Adipocyte (in vitro differentiated cells): ENCODE measurements around the gene SLC4A1AP.
"Not testable (repeated sequence)": the region's sequence is repeated elsewhere in the genome, so short reads cannot be mapped to it uniquely, and the experiment has no call there.

ENCODE experiments used
- DNase-seq: peaks from one replicate; pipeline ENCODE4 v3.0.0-alpha.2; 2015; ENCODE audit warnings: low read depth
- H3K27me3 ChIP-seq: replicated peaks from 2 replicates; pipeline ENCODE4 v1.7.0; 2013; ENCODE audit warnings: mild to moderate bottlenecking, low read length, moderate library complexity; ENCODE audit not compliant: control insufficient read depth, insufficient read depth
- H3K36me3 ChIP-seq: 2 replicates; pipeline ENCODE4 v1.7.0; 2013; ENCODE audit warnings: low read length, mild to moderate bottlenecking, moderate library complexity; ENCODE audit not compliant: control insufficient read depth, insufficient read depth, severe bottlenecking
- H3K4me1 ChIP-seq: 2 replicates; pipeline ENCODE4 v1.7.0; 2013; ENCODE audit warnings: mild to moderate bottlenecking, low read length, moderate library complexity; ENCODE audit not compliant: control insufficient read depth, insufficient read depth
- H3K4me3 ChIP-seq: 2 replicates; pipeline ENCODE4 v1.7.0; 2013; ENCODE audit warnings: mild to moderate bottlenecking, low read length, moderate library complexity
- H3K9ac ChIP-seq: 2 replicates; pipeline ENCODE4 v1.7.0; 2013; ENCODE audit warnings: mild to moderate bottlenecking, low read length, moderate library complexity
- H3K9me3 ChIP-seq: 2 replicates; pipeline ENCODE4 v1.7.0; 2013; ENCODE audit warnings: mild to moderate bottlenecking, low read length, moderate library complexity; ENCODE audit not compliant: control insufficient read depth

The SLC4A1AP gene, protein sequence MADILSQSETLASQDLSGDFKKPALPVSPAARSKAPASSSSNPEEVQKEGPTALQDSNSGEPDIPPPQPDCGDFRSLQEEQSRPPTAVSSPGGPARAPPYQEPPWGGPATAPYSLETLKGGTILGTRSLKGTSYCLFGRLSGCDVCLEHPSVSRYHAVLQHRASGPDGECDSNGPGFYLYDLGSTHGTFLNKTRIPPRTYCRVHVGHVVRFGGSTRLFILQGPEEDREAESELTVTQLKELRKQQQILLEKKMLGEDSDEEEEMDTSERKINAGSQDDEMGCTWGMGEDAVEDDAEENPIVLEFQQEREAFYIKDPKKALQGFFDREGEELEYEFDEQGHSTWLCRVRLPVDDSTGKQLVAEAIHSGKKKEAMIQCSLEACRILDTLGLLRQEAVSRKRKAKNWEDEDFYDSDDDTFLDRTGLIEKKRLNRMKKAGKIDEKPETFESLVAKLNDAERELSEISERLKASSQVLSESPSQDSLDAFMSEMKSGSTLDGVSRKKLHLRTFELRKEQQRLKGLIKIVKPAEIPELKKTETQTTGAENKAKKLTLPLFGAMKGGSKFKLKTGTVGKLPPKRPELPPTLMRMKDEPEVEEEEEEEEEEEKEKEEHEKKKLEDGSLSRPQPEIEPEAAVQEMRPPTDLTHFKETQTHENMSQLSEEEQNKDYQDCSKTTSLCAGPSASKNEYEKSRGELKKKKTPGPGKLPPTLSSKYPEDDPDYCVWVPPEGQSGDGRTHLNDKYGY

GRCh38 chr2:27663285-27664153 is at the start of gene SLC4A1AP, which contains the start of gene SUPT7L:
TSS of gene SLC4A1AP (plus strand) at chr2:27663889. CDS start at chr2:27663915, 26 bp downstream.
TSS of gene SUPT7L (minus strand) at chr2:27663614. CDS start at chr2:27662192, 1,422 bp downstream.
- H3K36me3 ChIP-seq = peaks cover 50% of the 10 kb centered on the region

GRCh38 chr2:27613985-27614384 is 49.7 kb upstream of the SLC4A1AP start:
- Histone ChIP-seq H3K9me3 (no peaks in the 10 kb centered on the region), H3K27me3 (no peaks in the 10 kb centered on the region), H3K36me3 (peaks cover 53% of the 10 kb centered on the region), H3K9ac (no peak overlapping the region), H3K4me1 (no peaks in the 10 kb centered on the region), H3K4me3 (no peak overlapping the region)
- no peak for DNase-seq

More at GRCh38 chr2:27663285-27664153, at the start of gene SLC4A1AP, which contains the start of gene SUPT7L:
- H3K27me3 ChIP-seq = no peaks in the 10 kb centered on the region
- peak; percentile 94 for DNase-seq
- H3K4me1 ChIP-seq = peaks cover 32% of the 10 kb centered on the region
- H3K9ac ChIP-seq = peak within 1 kb of the TSS; percentile 92
- H3K4me3 ChIP-seq = peak within 1 kb of the TSS; percentile 91
- H3K9me3 ChIP-seq = no peaks in the 10 kb centered on the region

GRCh38 chr2:27615316-27615715 is 48.4 kb upstream of the SLC4A1AP start:
- H3K27me3 ChIP-seq = no peaks in the 10 kb centered on the region
- no peak overlapping the region for H3K9ac ChIP-seq
- peaks cover 57% of the 10 kb centered on the region for H3K36me3 ChIP-seq
- no peak overlapping the region for H3K4me3 ChIP-seq
- no peak for DNase-seq
- H3K4me1 ChIP-seq = no peaks in the 10 kb centered on the region
- no peaks in the 10 kb centered on the region for H3K9me3 ChIP-seq

GRCh38 chr2:27621524-27621923 is 42.2 kb upstream of the SLC4A1AP start:
- peaks cover 6% of the 10 kb centered on the region for H3K4me1 ChIP-seq
- peaks cover 80% of the 10 kb centered on the region for H3K36me3 ChIP-seq
- no peaks in the 10 kb centered on the region for H3K27me3 ChIP-seq
- no peaks in the 10 kb centered on the region for H3K9me3 ChIP-seq
- H3K4me3 ChIP-seq = no peak overlapping the region
- DNase-seq = no peak
- H3K9ac ChIP-seq = no peak overlapping the region

DNA sequence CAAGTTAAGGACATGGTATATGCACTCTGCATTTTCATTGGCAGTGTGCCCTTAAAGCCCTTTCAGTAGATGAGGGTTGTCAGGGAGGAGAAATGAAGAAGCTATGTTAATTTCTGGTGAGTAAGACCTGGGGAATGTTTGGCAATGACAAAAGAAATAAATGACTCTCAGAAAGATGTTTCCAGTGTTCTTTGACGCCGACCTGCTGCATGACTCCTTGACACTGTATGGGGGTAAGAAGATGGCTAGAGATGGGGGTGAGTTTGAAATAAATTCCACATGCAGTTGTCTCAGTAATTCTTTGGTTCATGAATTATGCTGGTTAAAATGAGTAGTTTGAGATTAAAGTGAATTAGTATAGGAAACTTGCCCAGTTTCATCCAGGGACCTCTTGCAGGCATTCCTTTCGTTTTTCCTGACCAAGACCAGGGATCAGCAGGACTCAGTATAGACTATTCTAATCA is 40.7 kb upstream of the SLC4A1AP start:
- DNase-seq = peak; percentile 79
- H3K4me1 ChIP-seq = peaks cover 10% of the 10 kb centered on the region
- H3K9me3 ChIP-seq = no peaks in the 10 kb centered on the region
- H3K4me3 ChIP-seq = no peak overlapping the region
- no peak overlapping the region for H3K9ac ChIP-seq
- H3K36me3 ChIP-seq = peaks cover 66% of the 10 kb centered on the region
- H3K27me3 ChIP-seq = no peaks in the 10 kb centered on the region

DNA sequence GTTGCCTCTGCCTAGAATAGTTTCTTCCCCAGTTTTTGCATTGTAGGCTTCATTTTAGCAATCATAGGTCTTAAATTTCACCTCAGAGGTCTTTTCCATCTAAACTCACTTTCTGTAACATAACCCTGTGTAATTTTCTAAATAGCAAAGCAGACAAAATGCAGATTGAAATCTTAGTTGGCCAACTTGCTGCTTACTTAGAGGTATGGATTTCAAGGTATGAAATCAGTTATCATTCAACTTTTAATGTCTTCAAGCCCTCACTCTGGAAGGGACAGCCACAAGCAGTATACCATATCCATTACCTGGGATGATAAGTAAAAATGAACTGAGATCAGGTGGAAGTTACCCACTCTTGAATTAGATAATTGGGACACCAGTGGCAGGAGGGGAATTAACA is 38.7 kb upstream of the SLC4A1AP start:
- DNase-seq = no peak
- Histone ChIP-seq H3K4me1 (peaks cover 16% of the 10 kb centered on the region), H3K9ac (no peak overlapping the region), H3K4me3 (no peak overlapping the region), H3K9me3 (no peaks in the 10 kb centered on the region), H3K36me3 (peaks cover 50% of the 10 kb centered on the region), H3K27me3 (no peaks in the 10 kb centered on the region)

DNA sequence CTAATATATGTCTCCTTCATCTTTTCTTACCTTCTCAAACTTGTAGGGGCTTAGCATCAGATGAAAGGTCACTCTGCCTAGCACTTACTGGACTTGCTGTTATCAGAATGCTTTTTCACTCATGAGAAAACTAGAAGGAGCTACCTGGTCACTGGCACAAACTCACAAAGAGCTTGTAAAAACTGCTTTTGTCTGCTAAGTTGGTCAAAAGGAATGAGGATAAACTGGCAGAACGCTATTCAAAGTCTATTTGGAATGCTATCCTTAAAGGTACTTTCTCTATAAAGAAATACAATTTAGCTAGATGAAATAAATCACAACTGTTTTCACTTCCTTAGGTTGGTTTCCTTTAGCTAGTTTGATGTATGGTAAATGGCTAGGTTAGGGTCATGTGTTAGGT is 37.4 kb upstream of the SLC4A1AP start:
- H3K27me3 ChIP-seq = not testable (repeated sequence)

GRCh38 chr2:27626921-27627320 is 36.8 kb upstream of the SLC4A1AP start:
- H3K9ac ChIP-seq, H3K9me3 ChIP-seq, H3K27me3 ChIP-seq, DNase-seq, H3K4me3 ChIP-seq: not testable (repeated sequence)
- peaks cover 16% of the 10 kb centered on the region for H3K4me1 ChIP-seq
- peaks cover 44% of the 10 kb centered on the region for H3K36me3 ChIP-seq

More for the DNA sequence above, 37.4 kb upstream of the SLC4A1AP start:
- H3K9me3 ChIP-seq, H3K4me3 ChIP-seq, H3K9ac ChIP-seq, DNase-seq: not testable (repeated sequence)
- Histone ChIP-seq H3K4me1 (peaks cover 16% of the 10 kb centered on the region), H3K36me3 (peaks cover 46% of the 10 kb centered on the region)

GRCh38 chr2:27627963-27628766 is 35.5 kb upstream of the SLC4A1AP start:
- peak; percentile 72 for DNase-seq
- Histone ChIP-seq H3K4me1 (peaks cover 10% of the 10 kb centered on the region), H3K36me3 (peaks cover 44% of the 10 kb centered on the region), H3K27me3 (no peaks in the 10 kb centered on the region), H3K9ac (peak overlapping the region; percentile 98), H3K4me3 (peak overlapping the region; percentile 100), H3K9me3 (no peaks in the 10 kb centered on the region)
